HG03571 (cell line): Measurements from ENCODE around the gene EMC7.
"Not testable (repeated sequence)": the region's sequence is repeated elsewhere in the genome, so short reads cannot be mapped to it uniquely, and the experiment has no call there.

Experiments used
- ATAC-seq: cut with Tn5 transposase; IDR thresholded peaks from one replicate; pipeline ENCODE4 v1.9.1; 2021; ENCODE audit not compliant: unreplicated experiment

The EMC7 gene

GRCh38 chr15:34101366-34102174 lies at the start of gene EMC7, which contains the start of gene PGBD4:
Gene EMC7 (minus strand): TSS chr15:34101862. CDS start chr15:34101839, 23 bp downstream.
Gene PGBD4 (plus strand): TSS chr15:34102083. CDS start chr15:34102532, 449 bp downstream.
- peak; percentile 97 for ATAC-seq

- ATAC-seq, result no peak
Measured at GRCh38 chr15:34147371-34148140, 45.9 kb upstream of the EMC7 start.

GRCh38 chr15:34133511-34133910 lies 31.8 kb upstream of the EMC7 start:
- ATAC-seq, result no peak

- no peak for ATAC-seq
Measured at GRCh38 chr15:34132881-34133280, 31.2 kb upstream of the EMC7 start.

- ATAC-seq, result no peak
Measured at GRCh38 chr15:34128898-34129297, 27.2 kb upstream of the EMC7 start.

- ATAC-seq, result no peak
Measured at GRCh38 chr15:34126522-34126921, 24.9 kb upstream of the EMC7 start.

- ATAC-seq, result no peak
Measured at GRCh38 chr15:34125945-34126344, 24.3 kb upstream of the EMC7 start.

- no peak for ATAC-seq
Measured at GRCh38 chr15:34124651-34125050, 23.0 kb upstream of the EMC7 start.

- ATAC-seq, result no peak
Measured at GRCh38 chr15:34122771-34123183, 21.1 kb upstream of the EMC7 start.

GRCh38 chr15:34121786-34122185 lies 20.1 kb upstream of the EMC7 start:
- ATAC-seq, result not testable (repeated sequence)

- not testable (repeated sequence) for ATAC-seq
Measured at GRCh38 chr15:34120420-34120819, 18.8 kb upstream of the EMC7 start.

- no peak for ATAC-seq
Measured at GRCh38 chr15:34119291-34119690, 17.6 kb upstream of the EMC7 start.

GRCh38 chr15:34116620-34117019 lies 15.0 kb upstream of the EMC7 start:
- ATAC-seq, result no peak

- no peak for ATAC-seq
Measured at GRCh38 chr15:34114739-34115138, 13.1 kb upstream of the EMC7 start.

GRCh38 chr15:34114215-34114614 lies 12.6 kb upstream of the EMC7 start:
- no peak for ATAC-seq

- ATAC-seq, result no peak
Measured at GRCh38 chr15:34111488-34111887, 9.8 kb upstream of the EMC7 start.

GRCh38 chr15:34109797-34110663 lies 8.4 kb upstream of the EMC7 start:
- ATAC-seq, result no peak

GRCh38 chr15:34107315-34107714 lies 5.7 kb upstream of the EMC7 start:
- ATAC-seq, result no peak

- no peak for ATAC-seq
Measured at GRCh38 chr15:34106423-34106822, 4.8 kb upstream of the EMC7 start.

GRCh38 chr15:34102175-34102925 lies 688 bp upstream of the EMC7 start:
- ATAC-seq, result no peak
